ENCODE data around the gene ZNF516. TPM values are rescaled to one million over a fixed set of nuclear protein-coding genes. Genes with fewer than 3 reads are reported as not detected.

ZNF516 gene
- total RNA-seq, 1 experiment from 2014 or later = 7.9 TPM

GRCh38 chr18:76382275-76382674 lies 112.8 kb downstream of the ZNF516 start:
- no peak for DNase-seq (ENCODE audit: low read depth)

- DNase-seq (ENCODE audit: low read depth) = no peak
Measured at GRCh38 chr18:76380791-76381405, 114.1 kb downstream of the ZNF516 start.

GRCh38 chr18:76380127-76380729 lies 114.8 kb downstream of the ZNF516 start:
- DNase-seq (ENCODE audit: low read depth) = no peak

- no peak for DNase-seq (ENCODE audit: low read depth)
Measured at GRCh38 chr18:76379226-76380126, 115.6 kb downstream of the ZNF516 start.

- no peak for DNase-seq (ENCODE audit: low read depth)
Measured at GRCh38 chr18:76378526-76379215, 116.4 kb downstream of the ZNF516 start.

GRCh38 chr18:76377359-76377756 lies 117.7 kb downstream of the ZNF516 start:
- no peak for DNase-seq (ENCODE audit: low read depth)

GRCh38 chr18:76376668-76377358 lies 118.2 kb downstream of the ZNF516 start:
- no peak for DNase-seq (ENCODE audit: low read depth)

GRCh38 chr18:76376225-76376624 lies 118.8 kb downstream of the ZNF516 start:
- DNase-seq (ENCODE audit: low read depth) = no peak

GRCh38 chr18:76374330-76375281 lies 120.4 kb downstream of the ZNF516 start:
- no peak for DNase-seq (ENCODE audit: low read depth)

GRCh38 chr18:76373297-76373696 lies 121.7 kb downstream of the ZNF516 start:
- no peak for DNase-seq (ENCODE audit: low read depth)

- DNase-seq (ENCODE audit: low read depth) = no peak
Measured at GRCh38 chr18:76371301-76372203, 123.5 kb downstream of the ZNF516 start.

- no peak for DNase-seq (ENCODE audit: low read depth)
Measured at GRCh38 chr18:76370686-76371085, 124.4 kb downstream of the ZNF516 start.

- no peak for DNase-seq (ENCODE audit: low read depth)
Measured at GRCh38 chr18:76370201-76370600, 124.8 kb downstream of the ZNF516 start.

GRCh38 chr18:76369791-76370190 lies 125.3 kb downstream of the ZNF516 start:
- no peak for DNase-seq (ENCODE audit: low read depth)

- no peak for DNase-seq (ENCODE audit: low read depth)
Measured at GRCh38 chr18:76368976-76369375, 126.1 kb downstream of the ZNF516 start.

GRCh38 chr18:76368271-76368670 lies 126.8 kb downstream of the ZNF516 start:
- no peak for DNase-seq (ENCODE audit: low read depth)

GRCh38 chr18:76367168-76368125 lies 127.6 kb downstream of the ZNF516 start:
- no peak for DNase-seq (ENCODE audit: low read depth)

- DNase-seq (ENCODE audit: low read depth) = no peak
Measured at GRCh38 chr18:76365561-76365960, 129.5 kb downstream of the ZNF516 start.

Data from LHCN-M2 (cell line).